ENCODE results near the gene DOK7.

Gene DOK7

GRCh38 chr4:3441501-3442459, 21.3 kb upstream of the DOK7 start, which contains the start of gene HGFAC:
HGFAC (plus strand) TSS chr4:3441968; CDS start chr4:3442002, 34 bp downstream.
- TF ChIP-seq CTCF (conservative IDR thresholded peaks at IDR 0.05; ENCODE audit: low read depth, low read length), result no peak
- no peak for DNase-seq (ENCODE audit: low read depth)
- H3K4me3 ChIP-seq (ENCODE audit: low read depth, low read length), result no peak within 1 kb of the TSS

- DNase-seq (ENCODE audit: low read depth), result no peak
- no peak overlapping the region for H3K4me3 ChIP-seq (ENCODE audit: low read depth, low read length)
- TF ChIP-seq CTCF (conservative IDR thresholded peaks at IDR 0.05; ENCODE audit: low read depth, low read length), result no peak
Measured at GRCh38 chr4:3442460-3442958, 20.6 kb upstream of the DOK7 start.

- DNase-seq (ENCODE audit: low read depth), result peak; percentile 30
- peak; percentile 84 for TF ChIP-seq CTCF (conservative IDR thresholded peaks at IDR 0.05; ENCODE audit: low read depth, low read length)
- no peak overlapping the region for H3K4me3 ChIP-seq (ENCODE audit: low read depth, low read length)
Measured at GRCh38 chr4:3442959-3443749, 20.0 kb upstream of the DOK7 start.

GRCh38 chr4:3443750-3444309, 19.3 kb upstream of the DOK7 start:
- no peak for TF ChIP-seq CTCF (conservative IDR thresholded peaks at IDR 0.05; ENCODE audit: low read depth, low read length)
- no peak for DNase-seq (ENCODE audit: low read depth)
- no peak overlapping the region for H3K4me3 ChIP-seq (ENCODE audit: low read depth, low read length)

GRCh38 chr4:3444351-3445110, 18.6 kb upstream of the DOK7 start:
- no peak for DNase-seq (ENCODE audit: low read depth)
- no peak for TF ChIP-seq CTCF (conservative IDR thresholded peaks at IDR 0.05; ENCODE audit: low read depth, low read length)
- H3K4me3 ChIP-seq (ENCODE audit: low read depth, low read length), result no peak overlapping the region

- no peak overlapping the region for H3K4me3 ChIP-seq (ENCODE audit: low read depth, low read length)
- TF ChIP-seq CTCF (conservative IDR thresholded peaks at IDR 0.05; ENCODE audit: low read depth, low read length), result no peak
- DNase-seq (ENCODE audit: low read depth), result no peak
Measured at GRCh38 chr4:3445111-3445820, 17.8 kb upstream of the DOK7 start.
